C4-2B (cell line): ENCODE results near the gene ANP32B.

Experiments used
- H3K27ac ChIP-seq: fragments of 450-650 bp; 2 replicates; pipeline ENCODE4 v1.5.1; 2017
- ZFX ChIP-seq: fragments of 450-650 bp; IDR thresholded peaks from 2 replicates; pipeline ENCODE4 v1.6.1; 2017
- TF ChIP-seq, protein P1 (sequence below): fragments of 450-650 bp; conservative IDR thresholded peaks from 2 replicates; pipeline ENCODE4 v1.5.1; 2017; ENCODE audit warnings: mild to moderate bottlenecking

Gene ANP32B

DNA sequence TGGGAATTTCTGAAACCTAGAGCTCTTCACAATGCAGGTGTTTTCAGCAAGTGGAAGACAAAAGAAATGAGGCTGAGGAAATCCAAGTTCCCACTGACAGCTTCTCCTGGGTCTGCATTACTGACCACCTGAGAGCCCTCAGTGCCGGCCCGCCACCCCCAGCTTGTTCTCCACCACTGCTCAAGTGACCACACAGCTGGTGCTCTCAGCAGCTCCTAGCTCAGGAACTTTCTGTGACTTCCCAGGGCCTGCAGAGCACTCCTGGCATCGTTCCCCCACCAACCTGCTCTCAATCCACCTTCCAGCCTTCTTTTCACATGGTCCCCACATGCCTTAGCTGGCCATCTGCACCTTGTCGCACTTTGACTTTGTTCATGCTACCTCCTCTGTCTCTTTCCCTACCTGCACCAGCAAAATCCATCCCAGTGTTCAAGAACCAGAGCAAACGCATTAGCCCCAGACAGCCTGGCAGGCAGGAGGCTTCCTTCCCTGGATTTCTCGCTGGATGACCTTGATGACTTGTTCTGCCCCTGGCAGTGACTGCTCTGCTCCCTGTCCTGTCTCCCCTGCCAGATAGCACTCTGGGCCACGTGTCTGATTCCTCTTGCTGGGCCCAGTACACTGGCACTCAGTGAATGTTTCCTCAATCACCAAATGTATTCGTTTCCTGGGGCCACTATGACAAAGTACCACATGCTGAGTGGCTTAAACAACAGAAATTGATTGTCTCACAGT is 38.3 kb downstream of the ANP32B start:
- no peak overlapping the region for H3K27ac ChIP-seq

GRCh38 chr9:98022447-98022846 is 39.3 kb downstream of the ANP32B start:
- no peak overlapping the region for H3K27ac ChIP-seq
- TF ChIP-seq, protein P1, sequence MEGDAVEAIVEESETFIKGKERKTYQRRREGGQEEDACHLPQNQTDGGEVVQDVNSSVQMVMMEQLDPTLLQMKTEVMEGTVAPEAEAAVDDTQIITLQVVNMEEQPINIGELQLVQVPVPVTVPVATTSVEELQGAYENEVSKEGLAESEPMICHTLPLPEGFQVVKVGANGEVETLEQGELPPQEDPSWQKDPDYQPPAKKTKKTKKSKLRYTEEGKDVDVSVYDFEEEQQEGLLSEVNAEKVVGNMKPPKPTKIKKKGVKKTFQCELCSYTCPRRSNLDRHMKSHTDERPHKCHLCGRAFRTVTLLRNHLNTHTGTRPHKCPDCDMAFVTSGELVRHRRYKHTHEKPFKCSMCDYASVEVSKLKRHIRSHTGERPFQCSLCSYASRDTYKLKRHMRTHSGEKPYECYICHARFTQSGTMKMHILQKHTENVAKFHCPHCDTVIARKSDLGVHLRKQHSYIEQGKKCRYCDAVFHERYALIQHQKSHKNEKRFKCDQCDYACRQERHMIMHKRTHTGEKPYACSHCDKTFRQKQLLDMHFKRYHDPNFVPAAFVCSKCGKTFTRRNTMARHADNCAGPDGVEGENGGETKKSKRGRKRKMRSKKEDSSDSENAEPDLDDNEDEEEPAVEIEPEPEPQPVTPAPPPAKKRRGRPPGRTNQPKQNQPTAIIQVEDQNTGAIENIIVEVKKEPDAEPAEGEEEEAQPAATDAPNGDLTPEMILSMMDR, result no peak
- TF ChIP-seq ZFX, result no peak

More for the DNA sequence above, 38.3 kb downstream of the ANP32B start:
- TF ChIP-seq, protein P1, result no peak
- no peak for TF ChIP-seq ZFX

DNA sequence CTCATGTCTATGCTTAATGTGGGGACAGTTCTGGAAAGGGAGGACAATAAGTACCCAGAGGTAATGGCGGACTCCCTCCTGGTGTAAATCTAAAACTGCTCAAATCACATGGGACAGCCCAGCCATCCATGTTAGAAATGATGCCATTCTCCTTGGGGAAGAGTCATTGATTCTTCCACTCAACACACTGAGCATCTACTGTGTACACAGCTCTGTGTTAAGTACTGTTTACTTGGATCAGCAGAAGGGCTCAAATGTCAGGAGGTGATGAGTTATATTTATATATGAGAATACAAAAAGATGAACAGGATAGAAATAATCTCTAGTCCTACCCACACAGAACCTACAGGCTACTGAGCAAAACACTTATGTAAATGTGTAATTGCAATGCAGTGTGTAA is 41.6 kb downstream of the ANP32B start:
- no peak overlapping the region for H3K27ac ChIP-seq
- TF ChIP-seq, protein P1, result no peak
- TF ChIP-seq ZFX, result no peak

DNA sequence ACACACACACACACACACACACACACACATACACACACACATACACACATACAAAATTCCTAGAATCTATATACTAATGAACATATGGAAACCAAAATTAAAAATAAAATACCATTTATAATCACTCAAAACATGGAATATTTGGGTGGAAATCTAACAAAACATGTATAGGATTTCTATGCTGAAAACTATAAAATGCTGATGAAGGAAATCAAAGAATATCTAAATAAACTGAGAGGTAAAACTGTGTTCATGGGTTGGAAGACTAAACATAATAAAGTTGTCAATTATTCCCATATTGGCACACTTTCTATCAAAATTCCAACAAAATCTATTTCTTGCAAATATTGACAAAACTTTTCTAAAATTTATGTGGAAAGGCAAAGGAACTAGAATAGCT is 48.0 kb downstream of the ANP32B start:
- TF ChIP-seq, protein P1, result no peak
- no peak for TF ChIP-seq ZFX

GRCh38 chr9:98031935-98032334 is 48.8 kb downstream of the ANP32B start:
- no peak for TF ChIP-seq ZFX
- TF ChIP-seq, protein P1, result no peak
- no peak overlapping the region for H3K27ac ChIP-seq

More for the DNA sequence above, 48.0 kb downstream of the ANP32B start:
- no peak overlapping the region for H3K27ac ChIP-seq

- TF ChIP-seq, protein P1, result peak; percentile 89
- TF ChIP-seq ZFX, result no peak
- no peak overlapping the region for H3K27ac ChIP-seq
Observed at GRCh38 chr9:98034593-98035546, 51.7 kb downstream of the ANP32B start.

GRCh38 chr9:98037357-98037756 is 54.2 kb downstream of the ANP32B start:
- no peak for TF ChIP-seq ZFX
- TF ChIP-seq, protein P1, result no peak
- H3K27ac ChIP-seq, result peak overlapping the region; percentile 9
